GM18498 (cell line): Measurements from ENCODE around the gene SUN1.

ENCODE experiments used
- ATAC-seq: cut with Tn5 transposase; IDR thresholded peaks from one replicate; pipeline ENCODE4 v1.9.1; 2021; ENCODE audit warnings: mild to moderate bottlenecking, moderate library complexity; ENCODE audit not compliant: unreplicated experiment

SUN1 gene

GRCh38 chr7:901041-901387 is 68.7 kb downstream of the SUN1 start:
- no peak for ATAC-seq

GRCh38 chr7:901388-902154 is 69.3 kb downstream of the SUN1 start:
- no peak for ATAC-seq

- ATAC-seq = no peak
Observed at GRCh38 chr7:902996-903395, 70.7 kb downstream of the SUN1 start.

GRCh38 chr7:903921-904755 is 71.9 kb downstream of the SUN1 start:
- ATAC-seq = no peak

GRCh38 chr7:904847-905246 is 72.6 kb downstream of the SUN1 start:
- no peak for ATAC-seq

- ATAC-seq = no peak
Observed at GRCh38 chr7:906776-907157, 74.5 kb downstream of the SUN1 start.

GRCh38 chr7:907158-907980 is 75.1 kb downstream of the SUN1 start:
- ATAC-seq = no peak

- ATAC-seq = no peak
Observed at GRCh38 chr7:908159-908581, 75.9 kb downstream of the SUN1 start.

- ATAC-seq = peak; percentile 76
Observed at GRCh38 chr7:908591-909357, 76.5 kb downstream of the SUN1 start.

GRCh38 chr7:909358-910329 is 77.4 kb downstream of the SUN1 start:
- ATAC-seq = no peak

- no peak for ATAC-seq
Observed at GRCh38 chr7:910441-910861, 78.2 kb downstream of the SUN1 start.

- ATAC-seq = no peak
Observed at GRCh38 chr7:910931-911431, 78.7 kb downstream of the SUN1 start.

- no peak for ATAC-seq
Observed at GRCh38 chr7:911791-912480, 79.7 kb downstream of the SUN1 start.

- no peak for ATAC-seq
Observed at GRCh38 chr7:913736-914520, 81.7 kb downstream of the SUN1 start.

- no peak for ATAC-seq
Observed at GRCh38 chr7:914521-915194, 82.4 kb downstream of the SUN1 start.

- ATAC-seq = no peak
Observed at GRCh38 chr7:915291-916218, 83.3 kb downstream of the SUN1 start.
